Uterus (tissue), 4 donors: ENCODE measurements around the gene KLF13. TPM values are rescaled to one million over a fixed set of nuclear protein-coding genes. Genes with fewer than 3 reads are reported as not detected.

Experiments
- DNase-seq, 2 donors: peaks; one replicate each; pipeline ENCODE4 v3.0.0-alpha.2; 2019 to 2020
- H3K27ac ChIP-seq, 2 donors: fragments of 200-600 bp; sonication (generic); 1 replicate in 1 of 2; 2 replicates in 1 of 2; pipeline ENCODE4 v1.5.1; 2016 to 2018
- H3K27me3 ChIP-seq, 2 donors: fragments of 200-600 bp; sonication (generic); one replicate each; pipeline ENCODE4 v1.5.1; 2018 to 2019; ENCODE audit warnings: control low read depth in 1 of 2
- H3K36me3 ChIP-seq, 2 donors: fragments of 200-600 bp; sonication (generic); one replicate each; pipeline ENCODE4 v1.5.1; 2019; ENCODE audit warnings: control low read depth in 1 of 2
- H3K4me1 ChIP-seq, 2 donors: fragments of 200-600 bp; sonication (generic); one replicate each; pipeline ENCODE4 v1.5.1; 2018 to 2019; ENCODE audit warnings: control low read depth in 1 of 2
- H3K4me3 ChIP-seq, 2 donors: fragments of 200-600 bp; sonication (generic); 1 replicate in 1 of 2; 2 replicates in 1 of 2; pipeline ENCODE4 v1.5.1; 2018 to 2019; ENCODE audit warnings: mild to moderate bottlenecking in 1 of 2
- H3K9me3 ChIP-seq, 2 donors: fragments of 200-600 bp; sonication (generic); one replicate each; pipeline ENCODE4 v1.5.1; 2019; ENCODE audit warnings: control low read depth in 1 of 2
- POLR2A ChIP-seq, 2 donors: fragments of 450-650 bp; IDR thresholded peaks; one replicate each; pipeline ENCODE4 v1.6.1; 2016; ENCODE audit warnings: antibody characterized with exemption in 2 of 2, mild to moderate bottlenecking in 1 of 2, moderate library complexity in 1 of 2
- intact Hi-C: fragments of 100-400 bp; cut with DNase I; formaldehyde crosslinking; loops from one replicate; pipeline ENCODE4 v1.15.1; 2023; ENCODE audit warnings: low total_unique reads
- total RNA-seq, 4 donors: library from RNA; depleted of rRNA in 3 of 4; stranded (reverse); fragments of >200 nt in 3 of 4; gene quantifications; one replicate each; pipeline versions ENCODE4 v1.1.0 to v1.2.4, GENCODE V29; 2014 to 2023
- TF ChIP-seq, protein P1 (sequence below), 4 experiments: fragments of 200-600 bp in 2 of 4; fragments of 450-650 bp in 2 of 4; sonication (generic) in 2 of 4; IDR thresholded peaks; one replicate each; pipeline ENCODE4 v1.5.1; 2016 to 2019; ENCODE audit warnings: antibody characterized with exemption in 4 of 4, mild to moderate bottlenecking in 2 of 4, moderate library complexity in 1 of 4
- donor health status: DM: yes; HTN: yes; CAD: no.

KLF13 gene
- total RNA-seq, result 10 to 100 TPM; 20.2 to 58.8 (median 25.7) TPM

DNA sequence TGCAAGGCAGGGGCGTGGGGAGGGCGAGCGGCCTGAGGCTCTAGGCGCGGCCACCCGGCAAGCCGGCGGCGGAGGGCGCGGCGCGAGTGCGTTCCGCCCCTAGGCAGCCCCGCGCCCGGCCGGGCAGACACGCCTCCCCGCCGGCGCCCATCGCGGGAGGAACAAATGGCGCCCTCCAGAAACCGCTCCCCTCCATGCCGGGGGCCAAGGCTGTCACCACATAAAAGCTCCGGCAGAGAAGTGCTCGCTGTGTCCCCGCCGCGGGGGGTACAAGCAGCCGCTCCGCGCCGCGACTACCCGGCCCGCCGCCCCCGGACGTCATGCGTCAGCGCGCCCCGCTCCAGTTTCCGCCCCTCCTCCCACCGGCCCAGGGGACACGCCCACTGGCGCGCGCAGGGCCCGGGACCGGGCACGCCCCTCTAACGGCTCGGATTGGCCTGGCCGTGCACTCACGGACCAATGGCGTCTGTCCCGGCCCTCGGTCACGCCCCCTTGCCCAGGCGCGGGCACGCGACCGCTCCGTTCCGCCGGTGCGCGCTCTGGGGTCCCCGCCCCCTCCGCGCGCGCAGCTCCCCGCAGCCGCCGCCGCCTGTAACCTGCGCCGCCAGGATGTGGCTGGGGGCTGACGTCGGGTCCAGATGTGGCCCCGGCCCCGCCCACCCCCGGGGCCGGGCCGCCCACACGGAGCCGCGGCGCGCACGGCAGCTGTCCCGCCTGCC, at the start of gene KLF13:
KLF13 (plus strand) TSS at position 680 of the 719 bp plus-strand sequence. CDS start 378 bp downstream, outside the sequence.
- peaks cover 0 to 4% of the 10 kb centered on the region in 2 donors for H3K4me1 ChIP-seq
- TF ChIP-seq POLR2A (IDR thresholded peaks at IDR 0.05), result peak; percentile 83 to 99
- TF ChIP-seq, protein P1, sequence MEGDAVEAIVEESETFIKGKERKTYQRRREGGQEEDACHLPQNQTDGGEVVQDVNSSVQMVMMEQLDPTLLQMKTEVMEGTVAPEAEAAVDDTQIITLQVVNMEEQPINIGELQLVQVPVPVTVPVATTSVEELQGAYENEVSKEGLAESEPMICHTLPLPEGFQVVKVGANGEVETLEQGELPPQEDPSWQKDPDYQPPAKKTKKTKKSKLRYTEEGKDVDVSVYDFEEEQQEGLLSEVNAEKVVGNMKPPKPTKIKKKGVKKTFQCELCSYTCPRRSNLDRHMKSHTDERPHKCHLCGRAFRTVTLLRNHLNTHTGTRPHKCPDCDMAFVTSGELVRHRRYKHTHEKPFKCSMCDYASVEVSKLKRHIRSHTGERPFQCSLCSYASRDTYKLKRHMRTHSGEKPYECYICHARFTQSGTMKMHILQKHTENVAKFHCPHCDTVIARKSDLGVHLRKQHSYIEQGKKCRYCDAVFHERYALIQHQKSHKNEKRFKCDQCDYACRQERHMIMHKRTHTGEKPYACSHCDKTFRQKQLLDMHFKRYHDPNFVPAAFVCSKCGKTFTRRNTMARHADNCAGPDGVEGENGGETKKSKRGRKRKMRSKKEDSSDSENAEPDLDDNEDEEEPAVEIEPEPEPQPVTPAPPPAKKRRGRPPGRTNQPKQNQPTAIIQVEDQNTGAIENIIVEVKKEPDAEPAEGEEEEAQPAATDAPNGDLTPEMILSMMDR (IDR thresholded peaks at IDR 0.05), result no peak
- H3K9me3 ChIP-seq, result no peaks in the 10 kb centered on the region
- H3K4me3 ChIP-seq, result peak within 1 kb of the TSS; percentile 58 to 70
- peak; percentile 95 to 98 for DNase-seq
- no peaks in the 10 kb centered on the region for H3K36me3 ChIP-seq
- no peaks in the 10 kb centered on the region for H3K27me3 ChIP-seq
- intact Hi-C loops, result no loop called here
- peak within 1 kb of the TSS; percentile 92 to 99 for H3K27ac ChIP-seq

DNA sequence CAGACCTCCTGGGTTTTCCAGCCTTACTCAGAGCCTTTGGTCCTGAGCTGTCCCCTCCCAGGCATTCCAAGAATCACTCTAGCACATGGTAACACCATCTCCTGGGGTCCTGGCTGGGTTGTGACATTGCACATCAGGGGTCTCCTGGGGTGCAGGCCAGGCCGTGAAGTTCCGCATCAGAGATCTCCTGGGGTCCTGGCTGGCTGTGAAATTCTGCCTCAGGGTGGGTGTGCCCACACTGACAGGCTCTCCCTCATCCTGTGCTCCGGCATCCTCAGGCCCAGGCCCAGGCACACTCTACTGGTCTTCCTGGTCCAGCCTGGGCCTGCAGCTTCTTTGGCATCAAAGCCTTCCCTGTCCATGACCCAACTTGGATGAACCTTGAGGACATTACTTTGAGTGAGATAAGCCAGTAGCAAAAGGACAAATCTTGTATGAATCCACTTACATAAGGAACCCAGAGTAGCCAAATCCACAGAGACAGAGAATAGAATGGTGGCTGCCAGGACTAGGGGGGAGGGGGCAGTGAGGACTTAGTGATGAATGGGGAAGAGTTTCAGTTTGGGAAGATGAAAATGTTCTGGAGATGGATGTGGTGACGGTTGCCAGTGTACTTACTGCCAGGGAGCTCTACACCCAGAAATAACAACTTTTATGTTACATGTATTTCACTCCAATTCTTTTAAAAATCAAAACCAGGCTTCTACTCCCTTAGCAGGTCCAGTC, 49.1 kb upstream of the KLF13 start:
- no peak overlapping the region for H3K4me3 ChIP-seq
- no peak overlapping the region for H3K27ac ChIP-seq
- H3K4me1 ChIP-seq, result no peaks in the 10 kb centered on the region
- intact Hi-C loops, result no loop called here
- no peaks in the 10 kb centered on the region for H3K27me3 ChIP-seq
- TF ChIP-seq POLR2A (IDR thresholded peaks at IDR 0.05), result no peak
- TF ChIP-seq, protein P1 (IDR thresholded peaks at IDR 0.05), result no peak
- DNase-seq, result no peak
- H3K36me3 ChIP-seq, result no peaks in the 10 kb centered on the region
- no peaks in the 10 kb centered on the region for H3K9me3 ChIP-seq

DNA sequence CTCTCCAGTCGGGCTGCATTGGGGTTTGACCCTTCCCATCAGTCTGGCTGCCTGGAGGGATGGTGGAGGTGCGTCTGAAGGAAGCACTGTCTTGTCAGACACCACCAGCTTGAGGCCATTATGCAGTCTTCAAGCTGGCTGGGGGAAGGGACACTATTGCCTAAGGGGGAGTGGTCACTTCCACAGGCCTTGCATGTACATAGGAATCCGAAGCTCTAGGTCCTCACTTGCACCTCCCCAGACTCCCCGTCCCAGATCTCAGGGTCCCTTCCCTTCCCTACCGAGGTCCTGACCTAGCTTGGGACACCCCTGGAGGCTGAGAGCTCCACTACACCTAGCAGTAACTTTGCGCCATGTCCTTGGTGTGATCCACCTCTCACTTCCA, 48.6 kb upstream of the KLF13 start:
- no peaks in the 10 kb centered on the region for H3K9me3 ChIP-seq
- H3K27ac ChIP-seq, result no peak overlapping the region
- TF ChIP-seq, protein P1 (IDR thresholded peaks at IDR 0.05), result no peak
- H3K4me1 ChIP-seq, result no peaks in the 10 kb centered on the region
- H3K27me3 ChIP-seq, result no peaks in the 10 kb centered on the region
- DNase-seq, result peak in 1 of 2 donors; percentile 9
- H3K36me3 ChIP-seq, result no peaks in the 10 kb centered on the region
- intact Hi-C loops, result no loop called here
- H3K4me3 ChIP-seq, result no peak overlapping the region

DNA sequence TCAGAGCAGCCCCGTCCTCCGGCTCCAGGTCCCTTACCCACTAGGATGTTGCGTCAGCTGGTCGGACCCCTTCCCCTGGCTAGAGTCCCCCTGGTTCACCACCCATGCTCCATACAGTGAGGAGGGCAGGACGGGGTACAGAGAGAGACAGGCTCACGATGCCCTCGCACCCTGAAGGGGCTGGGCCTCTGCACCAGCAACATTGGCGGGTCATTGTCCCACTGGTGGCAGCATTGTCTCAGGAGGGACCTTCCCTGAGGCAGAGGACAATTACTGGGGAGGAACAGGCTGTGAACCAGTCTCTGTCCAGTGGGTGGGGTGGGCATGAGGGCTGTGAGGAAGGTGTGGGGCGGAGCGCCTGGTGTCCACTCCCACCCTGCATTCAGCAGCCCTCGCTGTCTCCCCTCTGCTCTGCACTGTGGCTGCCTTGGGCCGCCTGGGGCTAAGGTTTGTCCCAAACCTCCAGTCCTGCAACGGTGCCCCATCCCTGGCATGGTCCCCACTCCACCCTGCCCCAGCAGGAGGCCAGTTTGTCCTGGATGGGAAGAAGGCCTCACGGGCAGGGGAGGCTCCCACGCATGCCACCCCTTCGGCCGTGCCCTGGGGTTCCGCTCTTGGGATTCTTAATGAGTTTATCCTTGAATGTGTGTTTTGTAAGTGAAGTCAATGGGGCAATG, 48.0 kb upstream of the KLF13 start:
- peak in 1 of 2 donors; percentile 9 for DNase-seq
- H3K4me3 ChIP-seq, result no peak overlapping the region
- TF ChIP-seq POLR2A (IDR thresholded peaks at IDR 0.05), result no peak
- TF ChIP-seq, protein P1 (IDR thresholded peaks at IDR 0.05), result no peak
- H3K4me1 ChIP-seq, result no peaks in the 10 kb centered on the region
- no peaks in the 10 kb centered on the region for H3K9me3 ChIP-seq
- H3K36me3 ChIP-seq, result no peaks in the 10 kb centered on the region
- H3K27me3 ChIP-seq, result no peaks in the 10 kb centered on the region
- no peak overlapping the region for H3K27ac ChIP-seq
- intact Hi-C loops, result no loop called here
